GM19023 (cell line): ENCODE data around the gene SATB2.

ENCODE experiments used
- ATAC-seq: cut with Tn5 transposase; IDR thresholded peaks from one replicate; pipeline ENCODE4 v1.9.1; 2021; ENCODE audit warnings: mild to moderate bottlenecking, moderate library complexity; ENCODE audit not compliant: unreplicated experiment

The SATB2 gene

GRCh38 chr2:199336546-199336945 lies 121.2 kb downstream of the SATB2 start:
- no peak for ATAC-seq

GRCh38 chr2:199335502-199335901 lies 122.2 kb downstream of the SATB2 start:
- ATAC-seq, result no peak

- ATAC-seq, result no peak
Measured at GRCh38 chr2:199329466-199329865, 128.3 kb downstream of the SATB2 start.

GRCh38 chr2:199329031-199329430 lies 128.7 kb downstream of the SATB2 start:
- ATAC-seq, result no peak

- ATAC-seq, result no peak
Measured at GRCh38 chr2:199325881-199326280, 131.9 kb downstream of the SATB2 start.

GRCh38 chr2:199322151-199322550 lies 135.6 kb downstream of the SATB2 start:
- no peak for ATAC-seq

GRCh38 chr2:199317646-199318045 lies 140.1 kb downstream of the SATB2 start:
- no peak for ATAC-seq

- no peak for ATAC-seq
Measured at GRCh38 chr2:199316851-199317250, 140.9 kb downstream of the SATB2 start.

- ATAC-seq, result no peak
Measured at GRCh38 chr2:199315299-199316179, 142.2 kb downstream of the SATB2 start.

- ATAC-seq, result no peak
Measured at GRCh38 chr2:199312931-199313330, 144.8 kb downstream of the SATB2 start.

GRCh38 chr2:199310771-199311585 lies 146.8 kb downstream of the SATB2 start:
- no peak for ATAC-seq

- no peak for ATAC-seq
Measured at GRCh38 chr2:199309973-199310372, 147.8 kb downstream of the SATB2 start.

- no peak for ATAC-seq
Measured at GRCh38 chr2:199309411-199309810, 148.3 kb downstream of the SATB2 start.

GRCh38 chr2:199308567-199308966 lies 149.2 kb downstream of the SATB2 start:
- no peak for ATAC-seq

- no peak for ATAC-seq
Measured at GRCh38 chr2:199307461-199307860, 150.3 kb downstream of the SATB2 start.

GRCh38 chr2:199306116-199306515 lies 151.6 kb downstream of the SATB2 start:
- no peak for ATAC-seq

GRCh38 chr2:199303728-199304177 lies 154.0 kb downstream of the SATB2 start:
- no peak for ATAC-seq

- no peak for ATAC-seq
Measured at GRCh38 chr2:199302851-199303250, 154.9 kb downstream of the SATB2 start.

- ATAC-seq, result no peak
Measured at GRCh38 chr2:199288424-199288823, 169.3 kb downstream of the SATB2 start.

GRCh38 chr2:199282309-199282708 lies 175.4 kb downstream of the SATB2 start:
- no peak for ATAC-seq

GRCh38 chr2:199279146-199279545 lies 178.6 kb downstream of the SATB2 start:
- no peak for ATAC-seq

GRCh38 chr2:199278099-199278498 lies 179.6 kb downstream of the SATB2 start:
- ATAC-seq, result no peak
